Neural cell (in vitro differentiated cells): ENCODE data around the gene EGLN2. TPM values are rescaled to one million over a fixed set of nuclear protein-coding genes. Genes with fewer than 3 reads are reported as not detected.
"Not testable (repeated sequence)": the region's sequence is repeated elsewhere in the genome, so short reads cannot be mapped to it uniquely, and the experiment has no call there.

Experiments
- H2AFZ ChIP-seq: fragments of 200-600, 300-800 bp; sonication (generic), shearing (Covaris generic); 2 replicates; pipeline ENCODE4 v1.6.0; 2014; ENCODE audit warnings: low read depth, mild to moderate bottlenecking, antibody characterized with exemption, low read length, moderate library complexity
- H3F3A ChIP-seq: fragments of 200-600 bp; shearing (Covaris generic); 2 replicates; pipeline ENCODE4 v1.6.1; 2016; ENCODE audit warnings: mild to moderate bottlenecking, moderate library complexity, mixed read lengths, antibody characterized with exemption, low read length; ENCODE audit not compliant: insufficient read depth, poor library complexity, severe bottlenecking
- H3K27ac ChIP-seq: fragments of 200-600, 300-800 bp; sonication (generic), shearing (Covaris generic); 2 replicates; pipeline ENCODE4 v1.5.1; 2014; ENCODE audit warnings: mild to moderate bottlenecking, low read length, moderate library complexity
- H3K27me3 ChIP-seq: fragments of 300-800, 200-600 bp; sonication (generic), shearing (Covaris generic); 2 replicates; pipeline ENCODE4 v1.6.0; 2014; ENCODE audit warnings: mild to moderate bottlenecking, low read depth, low read length, moderate library complexity; ENCODE audit not compliant: insufficient read depth
- H3K36me3 ChIP-seq: fragments of 300-800, 200-600 bp; sonication (generic), shearing (Covaris generic); 2 replicates; pipeline ENCODE4 v1.5.1; 2014; ENCODE audit warnings: mild to moderate bottlenecking, antibody characterized with exemption, low read length, moderate library complexity; ENCODE audit not compliant: insufficient read depth
- H3K4me2 ChIP-seq: fragments of 300-800, 200-600 bp; sonication (generic), shearing (Covaris generic); 2 replicates; pipeline ENCODE4 v1.6.0; 2014; ENCODE audit warnings: mild to moderate bottlenecking, low read length
- H3K4me3 ChIP-seq: fragments of 300-800, 200-600 bp; sonication (generic), shearing (Covaris generic); 2 replicates; pipeline ENCODE4 v1.5.1; 2014; ENCODE audit warnings: mild to moderate bottlenecking, low read length, moderate library complexity
- H3K79me2 ChIP-seq: fragments of 200-600 bp; shearing (Covaris generic); replicated peaks from 2 replicates; pipeline ENCODE4 v1.6.0; 2014; ENCODE audit warnings: mild to moderate bottlenecking, low read length, moderate library complexity; ENCODE audit not compliant: insufficient read depth
- H3K9ac ChIP-seq: fragments of 300-800, 200-600 bp; sonication (generic), shearing (Covaris generic); 2 replicates; pipeline ENCODE4 v1.6.1; 2016; ENCODE audit warnings: mild to moderate bottlenecking, low read length, mixed read lengths
- H3K9me2 ChIP-seq: fragments of 200-600 bp; shearing (Covaris generic); 2 replicates; pipeline ENCODE4 v1.6.1; 2016; ENCODE audit warnings: mild to moderate bottlenecking, low read length, mixed read lengths; ENCODE audit not compliant: insufficient read depth
- H3K9me3 ChIP-seq: fragments of 200-600, 300-800 bp; sonication (generic), shearing (Covaris generic); 2 replicates; pipeline ENCODE4 v1.6.1; 2016; ENCODE audit warnings: mild to moderate bottlenecking, mixed run types, low read length, moderate library complexity, mixed read lengths
- H4K20me1 ChIP-seq: fragments of 200-600 bp; shearing (Covaris generic); 2 replicates; pipeline ENCODE4 v1.6.1; 2016; ENCODE audit warnings: mild to moderate bottlenecking, mixed run types; ENCODE audit not compliant: insufficient read depth
- CTCF ChIP-seq: fragments of 450-650 bp; IDR thresholded peaks from 2 replicates; pipeline ENCODE4 v1.5.1; 2014; ENCODE audit warnings: antibody characterized with exemption, mild to moderate bottlenecking, moderate library complexity; ENCODE audit not compliant: poor library complexity, severe bottlenecking
- EP300 ChIP-seq: fragments of 450-650 bp; conservative IDR thresholded peaks from 2 replicates; pipeline ENCODE4 v1.6.1; 2014; ENCODE audit warnings: antibody characterized with exemption, mild to moderate bottlenecking, moderate library complexity; ENCODE audit not compliant: poor library complexity, severe bottlenecking
- EZH2 ChIP-seq: fragments of 200-600, 300-800 bp; shearing (Covaris generic), sonication (generic); IDR thresholded peaks from 2 replicates; pipeline ENCODE4 v1.6.1; 2014; ENCODE audit warnings: antibody characterized with exemption, low read length, borderline replicate concordance, mild to moderate bottlenecking; ENCODE audit not compliant: insufficient read depth, poor library complexity, severe bottlenecking
- MXI1 ChIP-seq: fragments of 450-650 bp; conservative IDR thresholded peaks from 2 replicates; pipeline ENCODE4 v1.6.1; 2014; ENCODE audit warnings: antibody characterized with exemption, mild to moderate bottlenecking; ENCODE audit not compliant: poor library complexity, severe bottlenecking
- POLR2AphosphoS5 ChIP-seq: IDR thresholded peaks from 2 replicates; pipeline ENCODE4 v1.6.1; 2012
- RAD21 ChIP-seq: fragments of 450-650 bp; conservative IDR thresholded peaks from 2 replicates; pipeline ENCODE4 v1.6.1; 2014; ENCODE audit warnings: antibody characterized with exemption, mild to moderate bottlenecking, moderate library complexity
- REST ChIP-seq: IDR thresholded peaks from 2 replicates; pipeline ENCODE4 v1.6.1; 2012; ENCODE audit warnings: borderline replicate concordance
- SMC3 ChIP-seq: fragments of 450-650 bp; conservative IDR thresholded peaks from 2 replicates; pipeline ENCODE4 v1.6.1; 2014; ENCODE audit warnings: antibody characterized with exemption, mild to moderate bottlenecking, moderate library complexity; ENCODE audit not compliant: poor library complexity
- TAF1 ChIP-seq: IDR thresholded peaks from 2 replicates; pipeline ENCODE4 v1.6.1; 2012; ENCODE audit warnings: low read depth
- polyA plus RNA-seq: library from polyadenylated mRNA; depleted of rRNA; stranded (reverse); fragments of >200 nt; gene quantifications from 2 replicates; pipeline ENCODE4 v1.2.3, GENCODE V29; 2014

The EGLN2 gene
- polyA plus RNA-seq, 1 donor from 2014 or later = 112 TPM

- H3K36me3 ChIP-seq = no peaks in the 10 kb centered on the region
- H3F3A ChIP-seq = no peaks in the 10 kb centered on the region
- no peak overlapping the region for H3K9ac ChIP-seq
- H3K4me3 ChIP-seq = no peak overlapping the region
- H3K79me2 ChIP-seq = no peaks in the 10 kb centered on the region
- H2AFZ ChIP-seq = no peak overlapping the region
- H3K27me3 ChIP-seq = no peaks in the 10 kb centered on the region
- no peaks in the 10 kb centered on the region for H3K9me2 ChIP-seq
- TF ChIP-seq TAF1 (no peak), SMC3 (no peak), MXI1 (no peak), EP300 (no peak), REST (no peak), CTCF (no peak), EZH2 (no peak), RAD21 (no peak), POLR2AphosphoS5 (no peak)
- H4K20me1 ChIP-seq = no peaks in the 10 kb centered on the region
- no peaks in the 10 kb centered on the region for H3K9me3 ChIP-seq
- H3K27ac ChIP-seq = no peak overlapping the region
- no peak overlapping the region for H3K4me2 ChIP-seq
Measured at GRCh38 chr19:40836754-40837429, 37.9 kb downstream of the EGLN2 start.

- H3K9me2 ChIP-seq, H3K4me2 ChIP-seq: not testable (repeated sequence)
Measured at GRCh38 chr19:40838477-40838876, 39.5 kb downstream of the EGLN2 start.

GRCh38 chr19:40842012-40842411 is 43.0 kb downstream of the EGLN2 start:
- H3K4me2 ChIP-seq, H3K27me3 ChIP-seq, H3K9me2 ChIP-seq, H3K4me3 ChIP-seq, H3K9me3 ChIP-seq, H3K79me2 ChIP-seq, H3K27ac ChIP-seq, H3K36me3 ChIP-seq, H4K20me1 ChIP-seq, H3K9ac ChIP-seq, H3F3A ChIP-seq, H2AFZ ChIP-seq: not testable (repeated sequence)

More at GRCh38 chr19:40838477-40838876, 39.5 kb downstream of the EGLN2 start:
- H3F3A ChIP-seq, H3K4me3 ChIP-seq, H3K27ac ChIP-seq, H3K9ac ChIP-seq, H4K20me1 ChIP-seq, H3K9me3 ChIP-seq, H2AFZ ChIP-seq, H3K79me2 ChIP-seq, H3K27me3 ChIP-seq, H3K36me3 ChIP-seq: not testable (repeated sequence)

GRCh38 chr19:40842997-40843652 is 44.1 kb downstream of the EGLN2 start:
- not testable (repeated sequence) for H4K20me1 ChIP-seq, H3K27ac ChIP-seq, H3K36me3 ChIP-seq, H3K79me2 ChIP-seq, H2AFZ ChIP-seq, H3K27me3 ChIP-seq, H3K4me2 ChIP-seq, H3K9me2 ChIP-seq, H3F3A ChIP-seq, H3K9ac ChIP-seq, H3K9me3 ChIP-seq, H3K4me3 ChIP-seq

- not testable (repeated sequence) for H2AFZ ChIP-seq
Measured at GRCh38 chr19:40843653-40844052, 44.7 kb downstream of the EGLN2 start.

More at GRCh38 chr19:40843653-40844052, 44.7 kb downstream of the EGLN2 start:
- H4K20me1 ChIP-seq, H3K4me3 ChIP-seq, H3K9ac ChIP-seq, H3K9me3 ChIP-seq, H3K27me3 ChIP-seq, H3K27ac ChIP-seq, H3K36me3 ChIP-seq, H3K4me2 ChIP-seq, H3F3A ChIP-seq, H3K79me2 ChIP-seq, H3K9me2 ChIP-seq: not testable (repeated sequence)
